Panc1 (cell line): ENCODE measurements around the gene GJA4.

Experiments
- POLR2AphosphoS5 ChIP-seq: IDR thresholded peaks from 2 replicates; pipeline ENCODE4 v1.6.1; 2012; ENCODE audit warnings: mild to moderate bottlenecking, low read depth, low read length, moderate library complexity
- TF ChIP-seq, protein P1 (sequence below), 2 experiments: IDR thresholded peaks; 2 replicates each; pipeline ENCODE4 v1.6.1; 2011 to 2012; ENCODE audit warnings: low read depth in 2 of 2, control low read depth in 1 of 2, low read length in 1 of 2, mild to moderate bottlenecking in 1 of 2, moderate library complexity in 1 of 2; ENCODE audit not compliant: insufficient read depth in 1 of 2
- TF ChIP-seq, protein P2 (sequence below): fragments of 450-650 bp; IDR thresholded peaks from 2 replicates; pipeline ENCODE4 v1.5.1; 2017; ENCODE audit warnings: mild to moderate bottlenecking

DNA sequence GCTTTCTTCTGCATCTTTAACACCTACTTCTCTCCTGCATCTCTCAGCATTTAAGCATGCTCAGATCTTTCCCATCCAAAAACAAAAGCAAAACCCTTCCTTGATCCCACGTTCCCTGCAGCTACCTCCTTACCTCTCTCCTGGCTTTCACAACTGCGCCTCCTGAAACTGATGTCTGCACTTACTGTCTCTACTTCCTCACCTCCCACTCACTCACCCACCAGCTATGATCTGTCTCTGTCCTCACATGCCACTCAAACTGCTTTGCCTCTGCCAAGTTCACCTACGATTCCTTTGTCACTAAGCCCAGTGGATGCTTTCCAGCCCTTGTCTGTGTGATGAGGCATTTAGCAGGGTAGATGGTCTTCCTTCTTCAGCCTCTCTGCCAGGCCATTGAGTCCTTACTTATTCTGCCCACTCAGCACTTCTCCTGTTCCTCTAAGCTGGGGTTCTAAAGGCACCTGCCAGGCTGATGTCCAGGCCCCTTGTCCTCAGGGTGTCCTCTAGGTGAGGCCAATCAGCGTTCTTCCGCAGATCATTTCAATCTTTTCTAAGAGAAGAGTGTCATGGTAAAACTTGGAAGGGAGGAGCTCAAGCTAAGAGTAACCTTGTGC, 21.8 kb upstream of the GJA4 start:
- TF ChIP-seq, protein P1, sequence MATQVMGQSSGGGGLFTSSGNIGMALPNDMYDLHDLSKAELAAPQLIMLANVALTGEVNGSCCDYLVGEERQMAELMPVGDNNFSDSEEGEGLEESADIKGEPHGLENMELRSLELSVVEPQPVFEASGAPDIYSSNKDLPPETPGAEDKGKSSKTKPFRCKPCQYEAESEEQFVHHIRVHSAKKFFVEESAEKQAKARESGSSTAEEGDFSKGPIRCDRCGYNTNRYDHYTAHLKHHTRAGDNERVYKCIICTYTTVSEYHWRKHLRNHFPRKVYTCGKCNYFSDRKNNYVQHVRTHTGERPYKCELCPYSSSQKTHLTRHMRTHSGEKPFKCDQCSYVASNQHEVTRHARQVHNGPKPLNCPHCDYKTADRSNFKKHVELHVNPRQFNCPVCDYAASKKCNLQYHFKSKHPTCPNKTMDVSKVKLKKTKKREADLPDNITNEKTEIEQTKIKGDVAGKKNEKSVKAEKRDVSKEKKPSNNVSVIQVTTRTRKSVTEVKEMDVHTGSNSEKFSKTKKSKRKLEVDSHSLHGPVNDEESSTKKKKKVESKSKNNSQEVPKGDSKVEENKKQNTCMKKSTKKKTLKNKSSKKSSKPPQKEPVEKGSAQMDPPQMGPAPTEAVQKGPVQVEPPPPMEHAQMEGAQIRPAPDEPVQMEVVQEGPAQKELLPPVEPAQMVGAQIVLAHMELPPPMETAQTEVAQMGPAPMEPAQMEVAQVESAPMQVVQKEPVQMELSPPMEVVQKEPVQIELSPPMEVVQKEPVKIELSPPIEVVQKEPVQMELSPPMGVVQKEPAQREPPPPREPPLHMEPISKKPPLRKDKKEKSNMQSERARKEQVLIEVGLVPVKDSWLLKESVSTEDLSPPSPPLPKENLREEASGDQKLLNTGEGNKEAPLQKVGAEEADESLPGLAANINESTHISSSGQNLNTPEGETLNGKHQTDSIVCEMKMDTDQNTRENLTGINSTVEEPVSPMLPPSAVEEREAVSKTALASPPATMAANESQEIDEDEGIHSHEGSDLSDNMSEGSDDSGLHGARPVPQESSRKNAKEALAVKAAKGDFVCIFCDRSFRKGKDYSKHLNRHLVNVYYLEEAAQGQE (IDR thresholded peaks at IDR 0.05; ENCODE audit: insufficient read depth in 1 of 2, low read depth in 2 of 2, low read length in 1 of 2) = no peak
- TF ChIP-seq, protein P2, sequence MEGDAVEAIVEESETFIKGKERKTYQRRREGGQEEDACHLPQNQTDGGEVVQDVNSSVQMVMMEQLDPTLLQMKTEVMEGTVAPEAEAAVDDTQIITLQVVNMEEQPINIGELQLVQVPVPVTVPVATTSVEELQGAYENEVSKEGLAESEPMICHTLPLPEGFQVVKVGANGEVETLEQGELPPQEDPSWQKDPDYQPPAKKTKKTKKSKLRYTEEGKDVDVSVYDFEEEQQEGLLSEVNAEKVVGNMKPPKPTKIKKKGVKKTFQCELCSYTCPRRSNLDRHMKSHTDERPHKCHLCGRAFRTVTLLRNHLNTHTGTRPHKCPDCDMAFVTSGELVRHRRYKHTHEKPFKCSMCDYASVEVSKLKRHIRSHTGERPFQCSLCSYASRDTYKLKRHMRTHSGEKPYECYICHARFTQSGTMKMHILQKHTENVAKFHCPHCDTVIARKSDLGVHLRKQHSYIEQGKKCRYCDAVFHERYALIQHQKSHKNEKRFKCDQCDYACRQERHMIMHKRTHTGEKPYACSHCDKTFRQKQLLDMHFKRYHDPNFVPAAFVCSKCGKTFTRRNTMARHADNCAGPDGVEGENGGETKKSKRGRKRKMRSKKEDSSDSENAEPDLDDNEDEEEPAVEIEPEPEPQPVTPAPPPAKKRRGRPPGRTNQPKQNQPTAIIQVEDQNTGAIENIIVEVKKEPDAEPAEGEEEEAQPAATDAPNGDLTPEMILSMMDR = no peak
- no peak for TF ChIP-seq POLR2AphosphoS5
